K562 (cell line): Measurements from ENCODE around the gene MARK3. TPM values are rescaled to one million over a fixed set of nuclear protein-coding genes. Genes with fewer than 3 reads are reported as not detected.

Experiments
- ATAC-seq: fragments of 200-7000 bp; cut with Tn5 transposase; 3 replicates; pipeline ENCODE4 v1.9.1; 2020; ENCODE audit warnings: moderate library complexity
- BruUV-seq: library from RNA; stranded (reverse); fragments of 400-500 nt; replicated peaks from 2 replicates; lab custom pipeline; 2021; lab: Mats Ljungman, UMichigan
- CTCF ChIA-PET: fragments of 300-600 bp; formaldehyde crosslinking; extraction: SDS; loops from one replicate; lab custom pipeline; 2021; ENCODE audit warnings: low intra/inter-chr PET ratio; lab: Yijun Ruan, JAX
- POLR2A ChIA-PET: fragments of 300-600, 350-650 bp; sonication (Branson Sonifier 250); formaldehyde crosslinking; extraction: SDS; loops from one replicate; lab custom pipeline; 2021; ENCODE audit warnings: antibody characterized with exemption, inconsistent platforms; lab: Yijun Ruan, JAX
- DNase-seq, 4 experiments: peaks; one replicate each; pipeline versions ENCODE4 v3.0.0 to v3.0.0-alpha.2; 2011 to 2018; ENCODE audit warnings: low spot score in 3 of 4, mixed read lengths in 3 of 4; ENCODE audit errors: extremely low read depth in 1 of 4
- FAIRE-seq: peaks from 2 replicates; lab custom pipeline; 2011; peaks lifted over from hg19 to GRCh38; lab: Jason Lieb, UNC
- H2AFZ ChIP-seq: 2 replicates; pipeline ENCODE4 v1.6.0; 2011; ENCODE audit warnings: low read depth, low read length, control low read depth, inconsistent platforms
- H3K27ac ChIP-seq: fragments of 200-600 bp; 3 replicates; pipeline ENCODE4 v1.8.0; 2011; ENCODE audit warnings: low read depth, mild to moderate bottlenecking, control low read depth, inconsistent platforms, low read length, moderate library complexity, mixed read lengths; ENCODE audit errors: extremely low read depth
- H3K27me3 ChIP-seq, 2 experiments: fragments of 300-600 bp in 1 of 2; 2 replicates in 1 of 2; 3 replicates in 1 of 2; pipeline versions ENCODE4 v1.6.0 to v1.8.0; 2011; ENCODE audit warnings: inconsistent platforms in 2 of 2, low read length in 2 of 2, mild to moderate bottlenecking in 1 of 2, mixed read lengths in 1 of 2, moderate library complexity in 1 of 2; ENCODE audit not compliant: control insufficient read depth in 2 of 2, insufficient read depth in 2 of 2
- H3K36me3 ChIP-seq: fragments of 300-600 bp; 3 replicates; pipeline ENCODE4 v1.8.0; 2011; ENCODE audit warnings: mild to moderate bottlenecking, low read length, inconsistent platforms; ENCODE audit not compliant: control insufficient read depth, insufficient read depth
- H3K4me1 ChIP-seq, 2 experiments: fragments of 200-600 bp in 1 of 2; replicated peaks in 1 of 2; 2 replicates in 1 of 2; 3 replicates in 1 of 2; pipeline versions ENCODE4 v1.5.1 to v1.8.0; 2011; ENCODE audit warnings: inconsistent platforms in 2 of 2, low read length in 2 of 2, mild to moderate bottlenecking in 1 of 2, mixed read lengths in 1 of 2, moderate library complexity in 1 of 2; ENCODE audit not compliant: control insufficient read depth in 2 of 2, insufficient read depth in 2 of 2
- H3K4me2 ChIP-seq: 2 replicates; pipeline ENCODE4 v1.6.1; 2011; ENCODE audit warnings: low read length, control low read depth, inconsistent platforms, mixed read lengths; ENCODE audit not compliant: insufficient read depth
- H3K4me3 ChIP-seq: fragments of 200-600 bp; sonication (generic), shearing (Covaris generic); 2 replicates; pipeline ENCODE4 v1.5.1; 2016; ENCODE audit warnings: control low read depth, inconsistent platforms
- H3K79me2 ChIP-seq: fragments of 200-600 bp; 3 replicates; pipeline ENCODE4 v1.8.0; 2011; ENCODE audit warnings: low read length, inconsistent platforms; ENCODE audit not compliant: control insufficient read depth, insufficient read depth
- H3K9ac ChIP-seq, 2 experiments: 2 replicates each; pipeline versions ENCODE4 v1.6.0 to v1.6.1; 2011; ENCODE audit warnings: low read depth in 2 of 2, low read length in 2 of 2, control low read depth in 1 of 2, inconsistent platforms in 1 of 2, mild to moderate bottlenecking in 1 of 2, mixed read lengths in 1 of 2; ENCODE audit not compliant: insufficient read depth in 1 of 2
- H3K9me1 ChIP-seq: one replicate; pipeline ENCODE4 v1.6.0; 2011; ENCODE audit warnings: inconsistent platforms, mild to moderate bottlenecking, low read length, moderate library complexity; ENCODE audit not compliant: control insufficient read depth, insufficient read depth
- H3K9me3 ChIP-seq: replicated peaks from 2 replicates; pipeline ENCODE4 v1.5.1; 2011; ENCODE audit warnings: low read depth, low read length, inconsistent platforms; ENCODE audit not compliant: control insufficient read depth, insufficient read depth
- H4K20me1 ChIP-seq: replicated peaks from 2 replicates; pipeline ENCODE4 v1.6.1; 2011; ENCODE audit warnings: low read length, inconsistent platforms, mixed read lengths; ENCODE audit not compliant: control insufficient read depth, insufficient read depth
- ARID2 ChIP-seq: fragments of 450-650 bp; IDR thresholded peaks from 2 replicates; pipeline ENCODE4 v1.6.1; 2017; ENCODE audit warnings: antibody characterized with exemption, mild to moderate bottlenecking
- BMI1 ChIP-seq: fragments of 150-350 bp; IDR thresholded peaks from 2 replicates; pipeline ENCODE4 v1.6.1; 2014; ENCODE audit warnings: low read length
- EHMT2 ChIP-seq: fragments of 450-650 bp; IDR thresholded peaks from 2 replicates; pipeline ENCODE4 v1.6.1; 2018; ENCODE audit warnings: antibody characterized with exemption
- KHSRP ChIP-seq: fragments of 450-650 bp; IDR thresholded peaks from 2 replicates; pipeline ENCODE4 v1.6.1; 2017
- KLF10 ChIP-seq: fragments of 250-450 bp; sonication (Bioruptor Pico); IDR thresholded peaks from 2 replicates; pipeline ENCODE4 v1.6.1; 2021; ENCODE audit warnings: matching md5 sums
- MYC ChIP-seq, 2 experiments: fragments of 250-450 bp in 1 of 2; sonication (Bioruptor Pico) in 1 of 2; IDR thresholded peaks; 2 replicates each; pipeline versions ENCODE4 v1.5.1 to v1.6.1; 2012 to 2021; ENCODE audit warnings: low read depth in 2 of 2, borderline replicate concordance in 1 of 2, improper control_type of control experiment in 1 of 2, low read length in 1 of 2, mild to moderate bottlenecking in 1 of 2, moderate library complexity in 1 of 2
- NFIC ChIP-seq: fragments of 450-650 bp; IDR thresholded peaks from 2 replicates; pipeline ENCODE4 v1.6.1; 2017; ENCODE audit warnings: mild to moderate bottlenecking, inconsistent platforms
- PYGO2 ChIP-seq: fragments of 450-650 bp; IDR thresholded peaks from 2 replicates; pipeline ENCODE4 v1.6.1; 2016; ENCODE audit warnings: mild to moderate bottlenecking, missing genetic modification characterization, moderate library complexity, missing compliant biosample characterization
- RUNX1 ChIP-seq: sonication (generic); IDR thresholded peaks from 2 replicates; pipeline ENCODE4 v1.6.1; 2016; ENCODE audit warnings: antibody characterized with exemption, low read depth
- ZNF146 ChIP-seq: IDR thresholded peaks from one replicate; pipeline ENCODE4 v1.6.1; 2018; ENCODE audit warnings: missing compliant biosample characterization; ENCODE audit not compliant: unreplicated experiment
- ZNF217 ChIP-seq: sonication (generic); formaldehyde crosslinking; IDR thresholded peaks from 2 replicates; pipeline ENCODE4 v1.8.0; 2022; ENCODE audit warnings: mild to moderate bottlenecking, missing genetic modification reagents
- ZNF696 ChIP-seq: fragments of 250-450 bp; sonication (Bioruptor Pico); conservative IDR thresholded peaks from 2 replicates; pipeline ENCODE4 v1.4.0; 2020; ENCODE audit warnings: mild to moderate bottlenecking, moderate library complexity
- WGBS: fragments of 100-300 bp; shearing (Covaris generic); methylation state at CpG from one replicate; pipeline ENCODE4 v1.1.6; 2016; ENCODE audit warnings: low coverage, mixed read lengths; ENCODE audit not compliant: insufficient coverage; ENCODE audit errors: missing lambda C conversion rate; 5-methylcytosine and 5-hydroxymethylcytosine counted together
- in situ Hi-C: fragments of 300-500 bp; cut with MboI; formaldehyde crosslinking; loops from 4 replicates; pipeline ENCODE4 v1.15.0; 2018; ENCODE audit warnings: inconsistent platforms, mixed read lengths
- intact Hi-C: fragments of 100-400 bp; cut with micrococcal nuclease; formaldehyde crosslinking; loops from 2 replicates; pipeline ENCODE4 v1.14.2; 2022
- polyA plus RNA-seq, 8 experiments: library from polyadenylated mRNA; depleted of rRNA in 4 of 8; stranded (reverse) in 5 of 8; unstranded in 3 of 8; fragments of >200 nt; fragmentation: Nextera tagmentation in 2 of 8; fragmentation: Illumina TruSeq in 1 of 8; extraction: Ambion mirVana in 2 of 8; extraction: Trizol in 1 of 8; gene quantifications; 2 replicates each; pipeline versions ENCODE4 v1.2.1 to v1.2.3, GENCODE V29; 2011 to 2014; ENCODE audit warnings: inconsistent platforms in 1 of 8, missing spikeins in 1 of 8
- total RNA-seq, 7 experiments: library from RNA; depleted of rRNA in 6 of 7; stranded (reverse); fragments of >200 nt in 6 of 7; fragmentation: Illumina TruSeq in 2 of 7; extraction: Trizol in 2 of 7; gene quantifications; 2 replicates each; pipeline versions ENCODE4 v1.2.1 to v1.2.3, GENCODE V29; 2011 to 2021; ENCODE audit warnings: low replicate concordance in 1 of 7
- TF ChIP-seq, protein P1 (sequence below): IDR thresholded peaks from 2 replicates; pipeline ENCODE4 v1.6.1; 2012; ENCODE audit warnings: low read depth, low read length, improper control_type of control experiment, borderline replicate concordance
- TF ChIP-seq, protein P2 (sequence below), 2 experiments: fragments of 450-650 bp; conservative IDR thresholded peaks; 2 replicates each; pipeline ENCODE4 v1.6.1; 2017; ENCODE audit warnings: mild to moderate bottlenecking in 2 of 2, moderate library complexity in 2 of 2
- TF ChIP-seq, protein P3 (sequence below): sonication (generic); formaldehyde crosslinking; IDR thresholded peaks from 2 replicates; pipeline ENCODE4 v1.8.1; 2023; ENCODE audit warnings: mild to moderate bottlenecking, missing genetic modification reagents

Gene MARK3
- total and polyA plus RNA-seq, 9 of the 15 experiments (the other 6 are each of a cell fraction or from before 2014, with no cell fraction given): 10.1 to 68.7 (median 56.3) TPM

DNA sequence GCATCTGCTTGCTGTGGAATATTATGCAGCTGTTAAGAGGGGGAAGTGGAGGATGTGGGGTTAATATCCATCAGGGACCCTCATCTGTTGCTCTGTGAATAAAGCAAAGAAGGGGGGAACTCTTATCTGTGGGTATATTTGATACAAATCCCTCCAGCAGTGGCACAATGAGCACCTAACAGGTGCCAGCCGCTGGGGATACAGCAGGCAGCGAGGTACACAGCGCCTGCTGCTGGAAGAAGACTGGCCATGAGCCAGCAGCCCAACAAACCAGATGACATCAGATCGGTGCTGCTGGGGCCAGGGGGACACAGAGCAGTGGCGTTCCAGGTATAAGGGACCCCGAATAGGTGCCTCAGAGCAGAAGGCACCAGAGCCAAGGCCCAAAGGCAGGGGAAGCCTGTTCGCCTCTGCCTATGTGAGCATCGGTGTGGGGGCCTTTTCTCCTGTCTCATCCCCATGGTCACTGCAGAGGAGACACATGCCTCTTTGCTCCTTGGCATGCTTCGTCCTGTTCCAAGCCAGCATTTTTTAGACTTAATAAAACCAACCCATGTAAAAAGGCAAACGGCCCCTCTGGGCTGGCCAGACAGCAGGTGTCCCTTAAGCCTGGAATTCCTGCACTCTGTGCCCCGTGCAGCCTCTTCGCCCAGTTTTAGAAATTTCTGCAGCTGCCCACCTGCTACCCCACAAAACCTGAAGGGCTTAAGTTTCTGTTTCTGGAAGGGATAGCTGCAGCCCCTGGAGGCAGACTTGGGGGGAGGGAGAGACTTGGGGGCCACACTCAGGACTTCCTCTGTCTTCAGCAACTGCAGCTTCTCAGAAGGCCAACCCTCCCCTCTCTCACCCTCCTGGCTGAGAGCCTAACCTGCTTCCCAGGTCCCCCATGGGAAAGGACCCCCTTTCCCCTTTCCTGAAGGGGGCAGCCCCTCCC, 139.1 kb downstream of the MARK3 start:
- intact Hi-C loops (loop anchor here (10.0 kb wide), 1 partner anchor 129 kb away; no protein-coding TSS in a partner anchor), in situ Hi-C loops (no loop called here)
- Histone ChIP-seq H3K9me1 (no peaks in the 10 kb centered on the region), H3K27me3 (no peaks in the 10 kb centered on the region), H4K20me1 (peaks cover 11% of the 10 kb centered on the region; the same call in 1 of the 2 replicates), H3K27ac (no peak overlapping the region), H3K79me2 (peaks cover 33% of the 10 kb centered on the region), H2AFZ (no peak overlapping the region), H3K36me3 (peaks cover 16% of the 10 kb centered on the region; the same call in 1 of the 3 replicates), H3K4me1 (peaks cover 31 to 88% of the 10 kb centered on the region in 2 experiments), H3K9ac (peak overlapping the region in 1 of 2 experiments; percentile 55; a peak in 1 of 4 replicates), H3K9me3 (no peaks in the 10 kb centered on the region), H3K4me2 (no peak overlapping the region), H3K4me3 (no peak overlapping the region)
- no TSS peak for BruUV-seq
- CTCF ChIA-PET: no interaction called here
- 80% methylated on average over 9 of the region's 12 CpGs for whole genome bisulfite sequencing
- FAIRE-seq (no peak), DNase-seq (no peak), ATAC-seq (no peak)
- POLR2A ChIA-PET: no interaction called here
- TF ChIP-seq ARID2: no peak
- no peak for TF ChIP-seq ZNF217 (CRISPR knock-in tag)
- TF ChIP-seq ZNF696: no peak
- no peak for TF ChIP-seq RUNX1
- TF ChIP-seq, protein P1, sequence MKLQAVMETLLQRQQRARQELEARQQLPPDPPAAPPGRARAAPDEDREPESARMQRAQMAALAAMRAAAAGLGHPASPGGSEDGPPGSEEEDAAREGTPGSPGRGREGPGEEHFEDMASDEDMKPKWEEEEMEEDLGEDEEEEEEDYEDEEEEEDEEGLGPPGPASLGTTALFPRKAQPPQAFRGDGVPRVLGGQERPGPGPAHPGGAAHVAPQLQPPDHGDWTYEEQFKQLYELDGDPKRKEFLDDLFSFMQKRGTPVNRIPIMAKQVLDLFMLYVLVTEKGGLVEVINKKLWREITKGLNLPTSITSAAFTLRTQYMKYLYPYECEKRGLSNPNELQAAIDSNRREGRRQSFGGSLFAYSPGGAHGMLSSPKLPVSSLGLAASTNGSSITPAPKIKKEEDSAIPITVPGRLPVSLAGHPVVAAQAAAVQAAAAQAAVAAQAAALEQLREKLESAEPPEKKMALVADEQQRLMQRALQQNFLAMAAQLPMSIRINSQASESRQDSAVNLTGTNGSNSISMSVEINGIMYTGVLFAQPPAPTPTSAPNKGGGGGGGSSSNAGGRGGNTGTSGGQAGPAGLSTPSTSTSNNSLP: no peak
- no peak for TF ChIP-seq KHSRP
- TF ChIP-seq KLF10 (CRISPR knock-in tag): no peak
- TF ChIP-seq BMI1: no peak
- peak; percentile 52 for TF ChIP-seq NFIC
- TF ChIP-seq, protein P2, sequence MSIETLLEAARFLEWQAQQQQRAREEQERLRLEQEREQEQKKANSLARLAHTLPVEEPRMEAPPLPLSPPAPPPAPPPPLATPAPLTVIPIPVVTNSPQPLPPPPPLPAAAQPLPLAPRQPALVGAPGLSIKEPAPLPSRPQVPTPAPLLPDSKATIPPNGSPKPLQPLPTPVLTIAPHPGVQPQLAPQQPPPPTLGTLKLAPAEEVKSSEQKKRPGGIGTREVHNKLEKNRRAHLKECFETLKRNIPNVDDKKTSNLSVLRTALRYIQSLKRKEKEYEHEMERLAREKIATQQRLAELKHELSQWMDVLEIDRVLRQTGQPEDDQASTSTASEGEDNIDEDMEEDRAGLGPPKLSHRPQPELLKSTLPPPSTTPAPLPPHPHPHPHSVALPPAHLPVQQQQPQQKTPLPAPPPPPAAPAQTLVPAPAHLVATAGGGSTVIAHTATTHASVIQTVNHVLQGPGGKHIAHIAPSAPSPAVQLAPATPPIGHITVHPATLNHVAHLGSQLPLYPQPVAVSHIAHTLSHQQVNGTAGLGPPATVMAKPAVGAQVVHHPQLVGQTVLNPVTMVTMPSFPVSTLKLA (conservative IDR thresholded peaks at IDR 0.05): no peak
- TF ChIP-seq, protein P3, sequence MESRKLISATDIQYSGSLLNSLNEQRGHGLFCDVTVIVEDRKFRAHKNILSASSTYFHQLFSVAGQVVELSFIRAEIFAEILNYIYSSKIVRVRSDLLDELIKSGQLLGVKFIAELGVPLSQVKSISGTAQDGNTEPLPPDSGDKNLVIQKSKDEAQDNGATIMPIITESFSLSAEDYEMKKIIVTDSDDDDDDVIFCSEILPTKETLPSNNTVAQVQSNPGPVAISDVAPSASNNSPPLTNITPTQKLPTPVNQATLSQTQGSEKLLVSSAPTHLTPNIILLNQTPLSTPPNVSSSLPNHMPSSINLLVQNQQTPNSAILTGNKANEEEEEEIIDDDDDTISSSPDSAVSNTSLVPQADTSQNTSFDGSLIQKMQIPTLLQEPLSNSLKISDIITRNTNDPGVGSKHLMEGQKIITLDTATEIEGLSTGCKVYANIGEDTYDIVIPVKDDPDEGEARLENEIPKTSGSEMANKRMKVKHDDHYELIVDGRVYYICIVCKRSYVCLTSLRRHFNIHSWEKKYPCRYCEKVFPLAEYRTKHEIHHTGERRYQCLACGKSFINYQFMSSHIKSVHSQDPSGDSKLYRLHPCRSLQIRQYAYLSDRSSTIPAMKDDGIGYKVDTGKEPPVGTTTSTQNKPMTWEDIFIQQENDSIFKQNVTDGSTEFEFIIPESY (CRISPR knock-in tag): peak; percentile 67; the same call in 1 of the 2 replicates
- TF ChIP-seq PYGO2 (tag): no peak
- peak; percentile 89 for TF ChIP-seq ZNF146
- TF ChIP-seq EHMT2: no peak
- no peak for TF ChIP-seq MYC (IDR thresholded peaks at IDR 0.05; ENCODE audit: low read depth, low read length)
- TF ChIP-seq MYC (CRISPR knock-in tag; IDR thresholded peaks at IDR 0.05; ENCODE audit: borderline replicate concordance, low read depth): no peak
